Fibroblast of peridontal ligament (primary cell): ENCODE data around the gene TBRG4.

Source experiments
- DNase-seq: peaks from one replicate; pipeline ENCODE4 v3.0.0-alpha.2; 2010; ENCODE audit errors: extremely low read depth

TBRG4 gene

GRCh38 chr7:45055016-45055415 is 56.5 kb downstream of the TBRG4 start:
- DNase-seq, result no peak

- DNase-seq, result no peak
Observed at GRCh38 chr7:45054442-45054841, 57.1 kb downstream of the TBRG4 start.

GRCh38 chr7:45053941-45054340 is 57.6 kb downstream of the TBRG4 start:
- DNase-seq, result no peak

GRCh38 chr7:45053401-45053800 is 58.1 kb downstream of the TBRG4 start:
- no peak for DNase-seq

- DNase-seq, result no peak
Observed at GRCh38 chr7:45052011-45052410, 59.5 kb downstream of the TBRG4 start.

GRCh38 chr7:45050198-45050597 is 61.3 kb downstream of the TBRG4 start:
- no peak for DNase-seq
